Panc1 (cell line): ENCODE measurements around the gene ANAPC1. TPM values are rescaled to one million over a fixed set of nuclear protein-coding genes. Genes with fewer than 3 reads are reported as not detected.
"Not testable (repeated sequence)": the region's sequence is repeated elsewhere in the genome, so short reads cannot be mapped to it uniquely, and the experiment has no call there.

Experiments
- ATAC-seq: fragments of 200-7000 bp; cut with Tn5 transposase; 2 replicates; pipeline ENCODE4 v1.9.1; 2020; ENCODE audit warnings: mild to moderate bottlenecking, moderate library complexity
- BruUV-seq: library from RNA; stranded (reverse); fragments of 400-500 nt; replicated peaks from 2 replicates; lab custom pipeline; 2021; lab: Mats Ljungman, UMichigan
- CTCF ChIA-PET: fragments of 300-600 bp; sonication (Branson Sonifier 250); formaldehyde crosslinking; loops from one replicate; lab custom pipeline; 2022; ENCODE audit warnings: antibody characterized with exemption; lab: Charles Lee
- POLR2A ChIA-PET: fragments of 300-600 bp; sonication (Branson Sonifier 250); formaldehyde crosslinking; loops from one replicate; lab custom pipeline; 2022; ENCODE audit warnings: antibody characterized with exemption; lab: Charles Lee
- DNase-seq: peaks from one replicate; pipeline ENCODE4 v3.0.0-alpha.2; 2010; ENCODE audit warnings: low read depth, low spot score
- H3K27ac ChIP-seq: 2 replicates; pipeline ENCODE4 v1.5.1; 2011; ENCODE audit warnings: mild to moderate bottlenecking, low read length, inconsistent platforms
- H3K27me3 ChIP-seq: fragments of 200-500 bp; sonication (Bioruptor generic); 2 replicates; pipeline ENCODE4 v1.6.0; 2014; ENCODE audit warnings: low read length, inconsistent platforms; ENCODE audit not compliant: control insufficient read depth, insufficient read depth
- H3K36me3 ChIP-seq: fragments of 200-500 bp; sonication (Bioruptor generic); 2 replicates; pipeline ENCODE4 v1.5.1; 2014; ENCODE audit warnings: inconsistent platforms, mild to moderate bottlenecking, low read length, moderate library complexity; ENCODE audit not compliant: control insufficient read depth, insufficient read depth
- H3K4me1 ChIP-seq: 2 replicates; pipeline ENCODE4 v1.5.1; 2011; ENCODE audit warnings: inconsistent platforms, mild to moderate bottlenecking, low read length, moderate library complexity; ENCODE audit not compliant: control insufficient read depth, insufficient read depth
- H3K4me3 ChIP-seq, 2 experiments: 2 replicates each; pipeline ENCODE4 v1.5.1; 2011 to 2012; ENCODE audit warnings: low read depth in 2 of 2, low read length in 2 of 2, mild to moderate bottlenecking in 2 of 2, inconsistent platforms in 1 of 2, moderate library complexity in 1 of 2
- H3K9me3 ChIP-seq: fragments of 200-500 bp; sonication (Bioruptor generic); 2 replicates; pipeline ENCODE4 v1.5.1; 2014; ENCODE audit warnings: low read depth, mild to moderate bottlenecking, inconsistent platforms, low read length, moderate library complexity; ENCODE audit not compliant: control insufficient read depth, insufficient read depth
- in situ Hi-C: cut with HindIII; loops from 2 replicates; pipeline ENCODE4 v1.10.0; 2016; ENCODE audit warnings: low sequenced_read_pairs, low pct_unique_long_range_greater_than_20kb
- intact Hi-C: fragments of 100-400 bp; cut with micrococcal nuclease; formaldehyde crosslinking; loops from one replicate; pipeline ENCODE4 v1.10.0; 2022; ENCODE audit not compliant: unreplicated experiment
- total RNA-seq: library from RNA; stranded (reverse); gene quantifications from one replicate; pipeline ENCODE4 v1.2.1, GENCODE V29; 2021; ENCODE audit not compliant: unreplicated experiment
- TF ChIP-seq, protein P1 (sequence below): fragments of 450-650 bp; IDR thresholded peaks from 2 replicates; pipeline ENCODE4 v1.5.1; 2017; ENCODE audit warnings: mild to moderate bottlenecking

ANAPC1 gene
- total RNA-seq, 1 experiment from 2014 or later: 75.1 TPM

DNA sequence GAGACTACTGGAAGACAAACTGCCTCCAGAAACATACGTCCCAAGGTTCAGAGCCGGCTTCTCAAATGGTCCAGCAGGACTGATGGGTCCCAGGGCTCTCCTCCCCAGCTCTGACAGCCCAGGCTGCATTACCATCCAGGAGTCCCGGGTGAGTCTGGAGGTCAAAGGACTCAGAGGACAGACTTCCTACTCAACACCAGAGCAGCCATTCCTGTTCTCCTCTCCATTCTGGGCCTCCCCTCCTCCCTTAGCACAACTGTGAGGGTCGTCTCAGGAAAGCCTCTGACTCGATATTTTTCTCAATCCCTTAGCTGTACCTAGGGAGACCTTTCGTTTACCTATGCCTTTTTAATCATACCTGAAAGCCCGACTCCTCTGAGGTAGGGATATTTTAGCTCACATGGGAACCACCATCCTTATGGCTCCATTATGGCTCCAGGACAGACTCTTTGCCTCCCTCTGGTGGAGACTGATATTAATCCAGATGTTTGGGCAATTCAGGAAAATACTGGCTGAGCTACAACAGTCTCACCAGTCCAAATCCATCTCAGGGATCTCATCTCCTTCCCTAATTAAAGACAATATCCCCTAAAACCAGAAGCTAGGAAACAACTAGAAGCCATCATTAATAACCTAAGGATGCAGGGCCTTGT is 70.9 kb downstream of the ANAPC1 start:
- POLR2A ChIA-PET, CTCF ChIA-PET, H3K9me3 ChIP-seq, BruUV-seq, H3K36me3 ChIP-seq, H3K27me3 ChIP-seq, H3K4me1 ChIP-seq, H3K4me3 ChIP-seq, intact Hi-C loops, DNase-seq, H3K27ac ChIP-seq, in situ Hi-C loops: not testable (repeated sequence)
- ATAC-seq: peak; percentile 83
- TF ChIP-seq, protein P1, sequence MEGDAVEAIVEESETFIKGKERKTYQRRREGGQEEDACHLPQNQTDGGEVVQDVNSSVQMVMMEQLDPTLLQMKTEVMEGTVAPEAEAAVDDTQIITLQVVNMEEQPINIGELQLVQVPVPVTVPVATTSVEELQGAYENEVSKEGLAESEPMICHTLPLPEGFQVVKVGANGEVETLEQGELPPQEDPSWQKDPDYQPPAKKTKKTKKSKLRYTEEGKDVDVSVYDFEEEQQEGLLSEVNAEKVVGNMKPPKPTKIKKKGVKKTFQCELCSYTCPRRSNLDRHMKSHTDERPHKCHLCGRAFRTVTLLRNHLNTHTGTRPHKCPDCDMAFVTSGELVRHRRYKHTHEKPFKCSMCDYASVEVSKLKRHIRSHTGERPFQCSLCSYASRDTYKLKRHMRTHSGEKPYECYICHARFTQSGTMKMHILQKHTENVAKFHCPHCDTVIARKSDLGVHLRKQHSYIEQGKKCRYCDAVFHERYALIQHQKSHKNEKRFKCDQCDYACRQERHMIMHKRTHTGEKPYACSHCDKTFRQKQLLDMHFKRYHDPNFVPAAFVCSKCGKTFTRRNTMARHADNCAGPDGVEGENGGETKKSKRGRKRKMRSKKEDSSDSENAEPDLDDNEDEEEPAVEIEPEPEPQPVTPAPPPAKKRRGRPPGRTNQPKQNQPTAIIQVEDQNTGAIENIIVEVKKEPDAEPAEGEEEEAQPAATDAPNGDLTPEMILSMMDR: peak; percentile 57

DNA sequence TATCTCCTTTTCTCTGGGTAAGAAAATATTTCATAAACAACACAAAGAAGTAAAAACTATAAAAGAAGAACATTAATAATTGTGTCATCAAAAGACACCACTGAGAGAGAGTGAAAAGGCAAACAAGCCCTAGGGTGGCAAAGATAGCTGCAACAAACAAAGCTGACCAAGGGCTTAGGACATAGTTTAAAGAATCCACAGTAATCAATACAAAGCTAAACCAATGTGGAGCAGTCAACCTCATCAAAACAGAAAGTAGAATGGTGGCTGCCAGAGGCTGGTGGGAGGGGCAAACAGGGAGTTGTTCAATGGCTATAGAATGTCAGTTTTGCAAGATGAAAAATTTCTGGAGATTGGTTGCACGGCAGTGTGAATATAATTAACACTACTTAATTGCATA is 93.4 kb downstream of the ANAPC1 start:
- H3K27me3 ChIP-seq, intact Hi-C loops, CTCF ChIA-PET, POLR2A ChIA-PET, ATAC-seq, DNase-seq, BruUV-seq, H3K36me3 ChIP-seq, H3K4me1 ChIP-seq, in situ Hi-C loops, H3K4me3 ChIP-seq, H3K9me3 ChIP-seq, H3K27ac ChIP-seq: not testable (repeated sequence)

DNA sequence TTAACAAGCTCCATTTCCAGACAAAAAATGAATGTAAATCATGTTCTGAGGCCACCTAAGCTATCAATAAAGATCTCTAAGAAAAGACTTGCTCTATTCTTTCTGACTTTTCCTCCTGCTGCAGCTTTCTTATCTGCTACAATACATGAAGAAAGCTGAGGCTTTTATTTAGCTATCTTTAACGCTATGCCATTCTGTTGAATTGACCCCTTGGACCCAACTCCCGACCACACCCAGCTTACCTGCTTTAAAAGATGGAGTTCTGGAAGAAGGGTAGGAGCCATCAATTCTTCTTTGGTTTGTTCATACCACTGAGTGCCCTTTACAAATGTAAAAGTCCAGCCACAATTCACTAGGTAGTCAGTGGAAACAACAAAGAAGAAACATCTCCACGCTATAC is 99.9 kb downstream of the ANAPC1 start:
- H3K36me3 ChIP-seq, H3K27me3 ChIP-seq, H3K4me1 ChIP-seq, in situ Hi-C loops, H3K27ac ChIP-seq, DNase-seq, H3K9me3 ChIP-seq, BruUV-seq, intact Hi-C loops, CTCF ChIA-PET, POLR2A ChIA-PET, ATAC-seq, H3K4me3 ChIP-seq: not testable (repeated sequence)

DNA sequence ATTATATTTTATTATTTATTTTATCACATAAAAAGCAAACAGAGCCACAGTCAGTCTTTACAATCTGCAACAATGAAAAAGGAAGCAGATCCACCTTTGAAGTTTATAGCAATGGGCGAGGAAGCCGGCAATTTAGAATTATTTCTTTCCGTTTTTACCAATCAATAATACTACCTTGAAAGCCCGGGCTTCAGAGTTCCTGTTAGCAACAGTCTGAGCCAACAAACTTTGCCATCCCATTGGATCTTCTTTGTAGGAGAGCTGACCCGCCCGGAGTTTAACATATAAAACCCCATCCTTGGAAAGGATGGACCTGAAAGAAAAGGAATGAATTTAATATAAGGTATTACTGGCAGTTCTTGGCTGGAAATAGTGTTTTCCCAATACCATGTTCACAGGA is 101.8 kb downstream of the ANAPC1 start:
- H3K4me3 ChIP-seq, H3K36me3 ChIP-seq, intact Hi-C loops, H3K27me3 ChIP-seq, CTCF ChIA-PET, ATAC-seq, H3K9me3 ChIP-seq, H3K27ac ChIP-seq, H3K4me1 ChIP-seq, in situ Hi-C loops, POLR2A ChIA-PET, DNase-seq, BruUV-seq: not testable (repeated sequence)

DNA sequence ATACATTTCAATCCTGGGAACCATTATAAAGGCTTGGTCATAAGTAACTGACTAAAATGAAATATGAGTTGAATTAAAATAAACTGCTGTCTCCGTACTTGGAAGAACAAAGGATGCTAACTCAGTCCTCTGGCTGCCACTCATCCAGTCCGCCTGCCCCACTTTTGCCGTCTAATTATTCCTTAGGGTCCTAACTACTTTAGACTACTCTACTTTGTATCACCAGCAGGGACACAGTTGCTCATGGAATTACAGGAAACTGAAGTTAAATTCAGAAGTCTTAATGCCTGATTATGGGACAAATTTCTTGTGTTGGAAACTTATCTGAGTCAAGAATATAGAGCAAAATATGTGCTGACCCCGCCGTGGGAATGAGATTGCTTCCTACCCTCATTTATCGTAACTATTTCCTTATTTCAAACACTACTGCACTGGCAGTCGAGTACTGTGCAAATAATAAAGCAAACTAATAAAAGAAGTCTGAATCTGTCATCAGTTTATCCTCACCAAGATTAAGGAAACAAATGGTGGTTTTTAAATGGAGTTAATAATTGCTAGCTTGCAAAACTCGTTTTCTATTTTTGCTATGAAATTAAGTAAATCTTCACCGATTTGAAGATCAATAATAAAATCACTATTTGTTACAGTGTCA is 102.4 kb downstream of the ANAPC1 start:
- POLR2A ChIA-PET, H3K9me3 ChIP-seq, in situ Hi-C loops, DNase-seq, ATAC-seq, BruUV-seq, H3K36me3 ChIP-seq, H3K27me3 ChIP-seq, H3K27ac ChIP-seq, H3K4me1 ChIP-seq, H3K4me3 ChIP-seq, intact Hi-C loops, CTCF ChIA-PET: not testable (repeated sequence)

DNA sequence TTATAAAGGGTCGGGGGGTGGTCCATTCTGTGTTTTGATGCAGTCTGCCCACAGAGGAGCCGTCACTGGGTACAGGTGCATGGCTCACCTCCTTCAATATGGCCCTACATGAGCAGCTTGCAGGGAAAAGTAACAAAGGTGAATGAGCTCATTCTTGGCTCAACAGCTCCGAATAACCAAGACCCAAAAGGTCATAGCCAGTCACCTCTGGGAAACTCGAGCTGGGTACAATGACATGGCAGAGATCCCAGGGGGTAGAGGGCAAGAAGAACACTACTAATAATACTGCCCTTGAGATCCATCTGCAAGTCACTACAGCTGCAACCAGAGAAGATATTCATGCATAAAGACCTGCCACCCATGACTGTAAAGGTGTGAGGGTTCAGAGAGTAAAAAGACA is 106.8 kb downstream of the ANAPC1 start:
- BruUV-seq, H3K9me3 ChIP-seq, POLR2A ChIA-PET, H3K27me3 ChIP-seq, H3K36me3 ChIP-seq, CTCF ChIA-PET, ATAC-seq, DNase-seq, intact Hi-C loops, H3K4me3 ChIP-seq, H3K27ac ChIP-seq, in situ Hi-C loops, H3K4me1 ChIP-seq: not testable (repeated sequence)

DNA sequence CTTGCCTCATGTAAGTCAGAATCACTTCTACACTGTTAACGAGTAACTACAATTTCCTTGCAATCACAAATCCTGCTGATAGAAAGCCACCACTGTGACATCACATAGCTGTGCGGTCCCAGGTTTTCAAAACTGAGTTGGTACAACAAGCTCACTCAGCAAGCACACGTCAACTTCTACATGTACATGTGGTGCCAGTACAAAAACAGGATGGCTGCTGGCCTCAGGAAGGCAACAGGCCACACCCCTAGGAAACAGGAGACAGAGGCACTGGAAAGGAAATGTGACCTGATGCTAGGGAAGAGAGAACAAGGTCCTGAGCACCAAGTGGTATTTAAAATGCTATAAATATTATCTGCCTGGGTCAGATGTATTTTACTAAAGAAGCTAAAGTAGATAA is 107.7 kb downstream of the ANAPC1 start:
- BruUV-seq, POLR2A ChIA-PET, in situ Hi-C loops: not testable (repeated sequence)

More for the DNA sequence above, 107.7 kb downstream of the ANAPC1 start:
- H3K9me3 ChIP-seq, H3K4me3 ChIP-seq, H3K4me1 ChIP-seq, H3K27ac ChIP-seq, H3K27me3 ChIP-seq, CTCF ChIA-PET, H3K36me3 ChIP-seq, ATAC-seq, DNase-seq, intact Hi-C loops: not testable (repeated sequence)
